Measurements from ENCODE around the gene BEX2.

DNA sequence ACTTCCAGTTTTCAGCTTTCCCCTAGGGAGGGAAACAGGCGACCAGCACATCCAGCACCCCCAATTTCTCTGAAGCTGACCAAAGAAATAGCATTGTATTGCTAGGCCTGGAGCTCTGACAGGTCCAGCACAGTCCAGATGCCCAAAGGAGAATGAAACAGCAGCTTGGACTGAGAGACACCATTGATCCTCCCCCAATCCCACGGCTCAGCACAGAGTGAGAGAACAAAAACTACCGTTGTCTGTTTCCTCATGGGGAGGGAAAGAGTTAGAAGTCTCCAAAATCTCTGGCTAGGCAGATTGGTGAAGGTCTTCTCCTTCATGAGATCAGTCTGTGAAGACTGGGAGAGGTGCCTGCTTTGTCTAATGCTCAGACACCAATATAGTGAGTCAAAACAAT is 27.9 kb upstream of the BEX2 start:
- no peak for TF ChIP-seq FOXM1 (IDR thresholded peaks at IDR 0.05; ENCODE audit: borderline replicate concordance)
- TF ChIP-seq L3MBTL2 (conservative IDR thresholded peaks at IDR 0.05): no peak
- TF ChIP-seq LEF1 (IDR thresholded peaks at IDR 0.05; ENCODE audit: borderline replicate concordance): no peak
- TF ChIP-seq HDGF (IDR thresholded peaks at IDR 0.05; ENCODE audit: borderline replicate concordance): no peak
- TF ChIP-seq FOXK2 (IDR thresholded peaks at IDR 0.05): no peak
- TF ChIP-seq FOXA1 (IDR thresholded peaks at IDR 0.05): no peak
- no peak for TF ChIP-seq BHLHE40 (IDR thresholded peaks at IDR 0.05; ENCODE audit: borderline replicate concordance)
- no peak for TF ChIP-seq SP1 (IDR thresholded peaks at IDR 0.05)
- TF ChIP-seq SUZ12 (IDR thresholded peaks at IDR 0.05): no peak
- TF ChIP-seq ARNT (IDR thresholded peaks at IDR 0.05): no peak
- no peak for TF ChIP-seq ELF4 (IDR thresholded peaks at IDR 0.05)
- TF ChIP-seq TARDBP (IDR thresholded peaks at IDR 0.05): no peak

All from HEK293T (cell line).